ENCODE data around the gene PRRC2A.

The PRRC2A gene

GRCh38 chr6:31597006-31597405 is 23.5 kb upstream of the PRRC2A start:
- Mint-ChIP-seq H3K36me3 (ENCODE audit: low read depth) (no peaks in the 10 kb centered on the region), H3K4me3 (peak overlapping the region; percentile 34), H3K27ac (peak overlapping the region; percentile 10), H3K9me3 (no peaks in the 10 kb centered on the region), H3K4me1 (ENCODE audit: low read depth) (peaks cover 36% of the 10 kb centered on the region), H3K27me3 (ENCODE audit: low read depth) (no peaks in the 10 kb centered on the region)
- DNase-seq (ENCODE audit: low spot score): no peak

GRCh38 chr6:31607317-31607716 is 13.2 kb upstream of the PRRC2A start:
- Mint-ChIP-seq H3K4me3 (no peak overlapping the region), H3K4me1 (ENCODE audit: low read depth) (peaks cover 6% of the 10 kb centered on the region), H3K36me3 (ENCODE audit: low read depth) (no peaks in the 10 kb centered on the region), H3K27ac (peak overlapping the region; percentile 38), H3K9me3 (no peaks in the 10 kb centered on the region), H3K27me3 (ENCODE audit: low read depth) (no peaks in the 10 kb centered on the region)
- DNase-seq (ENCODE audit: low spot score): no peak

GRCh38 chr6:31609519-31610406 is 10.8 kb upstream of the PRRC2A start:
- Mint-ChIP-seq H3K9me3 (no peaks in the 10 kb centered on the region), H3K27me3 (ENCODE audit: low read depth) (no peaks in the 10 kb centered on the region), H3K4me1 (ENCODE audit: low read depth) (peaks cover 13% of the 10 kb centered on the region), H3K27ac (no peak overlapping the region), H3K4me3 (no peak overlapping the region), H3K36me3 (ENCODE audit: low read depth) (no peaks in the 10 kb centered on the region)
- no peak for DNase-seq (ENCODE audit: low spot score)

- no peaks in the 10 kb centered on the region for H3K36me3 Mint-ChIP-seq (ENCODE audit: low read depth)
- peaks cover 23% of the 10 kb centered on the region for H3K4me1 Mint-ChIP-seq (ENCODE audit: low read depth)
- DNase-seq (ENCODE audit: low spot score): no peak
- no peak overlapping the region for H3K27ac Mint-ChIP-seq
- H3K4me3 Mint-ChIP-seq: no peak overlapping the region
- H3K27me3 Mint-ChIP-seq (ENCODE audit: low read depth): no peaks in the 10 kb centered on the region
- H3K9me3 Mint-ChIP-seq: no peaks in the 10 kb centered on the region
Observed at GRCh38 chr6:31610968-31611367, 9.5 kb upstream of the PRRC2A start.

- DNase-seq (ENCODE audit: low spot score): no peak
- H3K27me3 Mint-ChIP-seq (ENCODE audit: low read depth): no peaks in the 10 kb centered on the region
- H3K36me3 Mint-ChIP-seq (ENCODE audit: low read depth): peaks cover 7% of the 10 kb centered on the region
- no peak overlapping the region for H3K4me3 Mint-ChIP-seq
- no peak overlapping the region for H3K27ac Mint-ChIP-seq
- no peaks in the 10 kb centered on the region for H3K9me3 Mint-ChIP-seq
- peaks cover 31% of the 10 kb centered on the region for H3K4me1 Mint-ChIP-seq (ENCODE audit: low read depth)
Observed at GRCh38 chr6:31614075-31614619, 6.4 kb upstream of the PRRC2A start.

GRCh38 chr6:31614684-31615578 is 5.6 kb upstream of the PRRC2A start, which contains the start of gene AIF1:
Gene AIF1 (plus strand): TSS chr6:31615234. CDS start chr6:31615330, 96 bp downstream.
- Mint-ChIP-seq H3K4me1 (ENCODE audit: low read depth) (peaks cover 33% of the 10 kb centered on the region), H3K27me3 (ENCODE audit: low read depth) (no peaks in the 10 kb centered on the region), H3K27ac (peak within 1 kb of the TSS; percentile 90), H3K36me3 (ENCODE audit: low read depth) (peaks cover 9% of the 10 kb centered on the region), H3K4me3 (peak within 1 kb of the TSS; percentile 81), H3K9me3 (no peaks in the 10 kb centered on the region)
- no peak for DNase-seq (ENCODE audit: low spot score)

- DNase-seq (ENCODE audit: low spot score): peak; percentile 18
- no peaks in the 10 kb centered on the region for H3K27me3 Mint-ChIP-seq (ENCODE audit: low read depth)
- peaks cover 9% of the 10 kb centered on the region for H3K36me3 Mint-ChIP-seq (ENCODE audit: low read depth)
- H3K27ac Mint-ChIP-seq: peak overlapping the region; percentile 90
- H3K4me3 Mint-ChIP-seq: peak overlapping the region; percentile 81
- H3K9me3 Mint-ChIP-seq: no peaks in the 10 kb centered on the region
- H3K4me1 Mint-ChIP-seq (ENCODE audit: low read depth): peaks cover 33% of the 10 kb centered on the region
Observed at GRCh38 chr6:31615748-31616147, 4.8 kb upstream of the PRRC2A start.

- DNase-seq (ENCODE audit: low spot score): no peak
- Mint-ChIP-seq H3K27me3 (ENCODE audit: low read depth) (no peaks in the 10 kb centered on the region), H3K27ac (peak overlapping the region; percentile 90), H3K36me3 (ENCODE audit: low read depth) (peaks cover 19% of the 10 kb centered on the region), H3K4me3 (peak overlapping the region; percentile 81), H3K4me1 (ENCODE audit: low read depth) (peaks cover 41% of the 10 kb centered on the region), H3K9me3 (no peaks in the 10 kb centered on the region)
Observed at GRCh38 chr6:31617010-31617409, 3.5 kb upstream of the PRRC2A start.

GRCh38 chr6:31619805-31620585 is 520 bp upstream of the PRRC2A start:
- H3K27me3 Mint-ChIP-seq (ENCODE audit: low read depth): no peaks in the 10 kb centered on the region
- peaks cover 44% of the 10 kb centered on the region for H3K4me1 Mint-ChIP-seq (ENCODE audit: low read depth)
- peak; percentile 98 for DNase-seq (ENCODE audit: low spot score)
- H3K4me3 Mint-ChIP-seq: peak overlapping the region; percentile 86
- peaks cover 41% of the 10 kb centered on the region for H3K36me3 Mint-ChIP-seq (ENCODE audit: low read depth)
- H3K9me3 Mint-ChIP-seq: no peaks in the 10 kb centered on the region
- H3K27ac Mint-ChIP-seq: peak overlapping the region; percentile 99

GRCh38 chr6:31621320-31621939 is 915 bp downstream of the PRRC2A start:
- Mint-ChIP-seq H3K4me1 (ENCODE audit: low read depth) (peaks cover 33% of the 10 kb centered on the region), H3K27me3 (ENCODE audit: low read depth) (no peaks in the 10 kb centered on the region), H3K9me3 (no peaks in the 10 kb centered on the region), H3K4me3 (peak overlapping the region; percentile 90), H3K36me3 (ENCODE audit: low read depth) (peaks cover 53% of the 10 kb centered on the region), H3K27ac (peak overlapping the region; percentile 93)
- DNase-seq (ENCODE audit: low spot score): no peak

GRCh38 chr6:31621991-31622390 is 1.5 kb downstream of the PRRC2A start:
- DNase-seq (ENCODE audit: low spot score): no peak
- Mint-ChIP-seq H3K4me1 (ENCODE audit: low read depth) (peaks cover 28% of the 10 kb centered on the region), H3K9me3 (no peaks in the 10 kb centered on the region), H3K36me3 (ENCODE audit: low read depth) (peaks cover 53% of the 10 kb centered on the region), H3K27me3 (ENCODE audit: low read depth) (no peaks in the 10 kb centered on the region), H3K4me3 (peak overlapping the region; percentile 90), H3K27ac (peak overlapping the region; percentile 93)

- H3K27me3 Mint-ChIP-seq (ENCODE audit: low read depth): no peaks in the 10 kb centered on the region
Observed at GRCh38 chr6:31622684-31623091, 2.2 kb downstream of the PRRC2A start.

GRCh38 chr6:31624070-31624469 is 3.6 kb downstream of the PRRC2A start:
- peaks cover 68% of the 10 kb centered on the region for H3K36me3 Mint-ChIP-seq (ENCODE audit: low read depth)
- H3K9me3 Mint-ChIP-seq: no peaks in the 10 kb centered on the region
- H3K27ac Mint-ChIP-seq: no peak overlapping the region
- DNase-seq (ENCODE audit: low spot score): no peak
- no peaks in the 10 kb centered on the region for H3K27me3 Mint-ChIP-seq (ENCODE audit: low read depth)
- H3K4me1 Mint-ChIP-seq (ENCODE audit: low read depth): peaks cover 26% of the 10 kb centered on the region
- H3K4me3 Mint-ChIP-seq: no peak overlapping the region

More at GRCh38 chr6:31622684-31623091, 2.2 kb downstream of the PRRC2A start:
- Mint-ChIP-seq H3K9me3 (no peaks in the 10 kb centered on the region), H3K27ac (peak overlapping the region; percentile 24), H3K36me3 (ENCODE audit: low read depth) (peaks cover 58% of the 10 kb centered on the region), H3K4me3 (peak overlapping the region; percentile 90), H3K4me1 (ENCODE audit: low read depth) (peaks cover 29% of the 10 kb centered on the region)
- DNase-seq (ENCODE audit: low spot score): no peak

Data from T-helper 2 cell treated with Interferon-gamma antibody and Interleukin-4, amounts not matched to agents 5 μg/mL and 100 μg/mL, for 36 hours (primary cell).